ENCODE measurements around the gene ARHGAP24.
A peak's percentile ranks its signal among the peaks of the same experiment; 100 is the strongest.

The ARHGAP24 gene

DNA sequence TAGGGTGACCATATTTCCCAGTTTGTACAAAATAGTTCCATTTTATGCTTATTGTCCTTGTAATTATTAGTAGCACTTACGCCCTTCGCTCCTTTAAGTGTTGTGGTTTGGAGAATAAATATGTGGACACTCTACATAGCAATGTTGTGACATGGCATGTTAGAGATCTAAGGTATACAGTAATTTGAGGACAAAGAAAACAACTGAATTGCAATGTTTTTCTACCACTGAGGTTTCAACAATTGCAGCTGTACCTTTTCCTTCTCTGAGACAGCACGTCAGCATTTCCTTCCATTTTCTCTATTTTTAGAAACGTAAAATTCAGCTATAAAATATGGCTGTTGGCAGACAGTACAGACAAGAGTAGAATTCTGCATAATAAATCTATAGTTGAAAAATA, 561.8 kb downstream of the ARHGAP24 start:
- DNase-seq: peak; percentile 36
- Histone ChIP-seq H3K4me3 (ENCODE audit: low read length) (no peak overlapping the region), H3K9me3 (replicated peaks; ENCODE audit: insufficient read depth, low read length) (no peaks in the 10 kb centered on the region), H2AFZ (ENCODE audit: low read length) (no peak overlapping the region), H3K27ac (ENCODE audit: low read length) (no peak overlapping the region), H3F3A (ENCODE audit: insufficient read depth, low read length) (no peaks in the 10 kb centered on the region), H3K4me1 (ENCODE audit: low read length) (0 out of 2 replicates have a peak, but pooled peaks cover 3% of the 10 kb centered on the region), H3K27me3 (replicated peaks; ENCODE audit: insufficient read depth, low read length) (no peaks in the 10 kb centered on the region), H3K36me3 (replicated peaks; ENCODE audit: insufficient read depth, low read length) (no peaks in the 10 kb centered on the region), H3K79me2 (ENCODE audit: low read length) (no peaks in the 10 kb centered on the region), H3K9me2 (replicated peaks; ENCODE audit: insufficient read depth, low read length) (no peaks in the 10 kb centered on the region), H3K4me2 (ENCODE audit: low read depth, low read length) (no peak overlapping the region), H4K20me1 (ENCODE audit: insufficient read depth, low read length) (no peaks in the 10 kb centered on the region), H3K9ac (ENCODE audit: low read length) (no peak overlapping the region)
- no peak for TF ChIP-seq EZH2phosphoT487 (IDR thresholded peaks at IDR 0.05; ENCODE audit: low read length)

- no peak overlapping the region for H2AFZ ChIP-seq (ENCODE audit: low read length)
- H3K4me3 ChIP-seq (ENCODE audit: low read length): no peak overlapping the region
- no peak for DNase-seq
- 0 out of 2 replicates have a peak, but pooled peaks cover 3% of the 10 kb centered on the region for H3K4me1 ChIP-seq (ENCODE audit: low read length)
- no peak overlapping the region for H3K27ac ChIP-seq (ENCODE audit: low read length)
- no peaks in the 10 kb centered on the region for H3K36me3 ChIP-seq (replicated peaks; ENCODE audit: insufficient read depth, low read length)
- H3K9me3 ChIP-seq (replicated peaks; ENCODE audit: insufficient read depth, low read length): no peaks in the 10 kb centered on the region
- no peak overlapping the region for H3K9ac ChIP-seq (ENCODE audit: low read length)
- no peaks in the 10 kb centered on the region for H4K20me1 ChIP-seq (ENCODE audit: insufficient read depth, low read length)
- no peaks in the 10 kb centered on the region for H3K9me2 ChIP-seq (replicated peaks; ENCODE audit: insufficient read depth, low read length)
- no peaks in the 10 kb centered on the region for H3F3A ChIP-seq (ENCODE audit: insufficient read depth, low read length)
- H3K27me3 ChIP-seq (replicated peaks; ENCODE audit: insufficient read depth, low read length): no peaks in the 10 kb centered on the region
- no peak overlapping the region for H3K4me2 ChIP-seq (ENCODE audit: low read depth, low read length)
- TF ChIP-seq, protein P1, sequence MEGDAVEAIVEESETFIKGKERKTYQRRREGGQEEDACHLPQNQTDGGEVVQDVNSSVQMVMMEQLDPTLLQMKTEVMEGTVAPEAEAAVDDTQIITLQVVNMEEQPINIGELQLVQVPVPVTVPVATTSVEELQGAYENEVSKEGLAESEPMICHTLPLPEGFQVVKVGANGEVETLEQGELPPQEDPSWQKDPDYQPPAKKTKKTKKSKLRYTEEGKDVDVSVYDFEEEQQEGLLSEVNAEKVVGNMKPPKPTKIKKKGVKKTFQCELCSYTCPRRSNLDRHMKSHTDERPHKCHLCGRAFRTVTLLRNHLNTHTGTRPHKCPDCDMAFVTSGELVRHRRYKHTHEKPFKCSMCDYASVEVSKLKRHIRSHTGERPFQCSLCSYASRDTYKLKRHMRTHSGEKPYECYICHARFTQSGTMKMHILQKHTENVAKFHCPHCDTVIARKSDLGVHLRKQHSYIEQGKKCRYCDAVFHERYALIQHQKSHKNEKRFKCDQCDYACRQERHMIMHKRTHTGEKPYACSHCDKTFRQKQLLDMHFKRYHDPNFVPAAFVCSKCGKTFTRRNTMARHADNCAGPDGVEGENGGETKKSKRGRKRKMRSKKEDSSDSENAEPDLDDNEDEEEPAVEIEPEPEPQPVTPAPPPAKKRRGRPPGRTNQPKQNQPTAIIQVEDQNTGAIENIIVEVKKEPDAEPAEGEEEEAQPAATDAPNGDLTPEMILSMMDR (IDR thresholded peaks at IDR 0.05; ENCODE audit: low read length): no peak
- no peaks in the 10 kb centered on the region for H3K79me2 ChIP-seq (ENCODE audit: low read length)
Measured at GRCh38 chr4:86038037-86038436, 563.1 kb downstream of the ARHGAP24 start.

DNA sequence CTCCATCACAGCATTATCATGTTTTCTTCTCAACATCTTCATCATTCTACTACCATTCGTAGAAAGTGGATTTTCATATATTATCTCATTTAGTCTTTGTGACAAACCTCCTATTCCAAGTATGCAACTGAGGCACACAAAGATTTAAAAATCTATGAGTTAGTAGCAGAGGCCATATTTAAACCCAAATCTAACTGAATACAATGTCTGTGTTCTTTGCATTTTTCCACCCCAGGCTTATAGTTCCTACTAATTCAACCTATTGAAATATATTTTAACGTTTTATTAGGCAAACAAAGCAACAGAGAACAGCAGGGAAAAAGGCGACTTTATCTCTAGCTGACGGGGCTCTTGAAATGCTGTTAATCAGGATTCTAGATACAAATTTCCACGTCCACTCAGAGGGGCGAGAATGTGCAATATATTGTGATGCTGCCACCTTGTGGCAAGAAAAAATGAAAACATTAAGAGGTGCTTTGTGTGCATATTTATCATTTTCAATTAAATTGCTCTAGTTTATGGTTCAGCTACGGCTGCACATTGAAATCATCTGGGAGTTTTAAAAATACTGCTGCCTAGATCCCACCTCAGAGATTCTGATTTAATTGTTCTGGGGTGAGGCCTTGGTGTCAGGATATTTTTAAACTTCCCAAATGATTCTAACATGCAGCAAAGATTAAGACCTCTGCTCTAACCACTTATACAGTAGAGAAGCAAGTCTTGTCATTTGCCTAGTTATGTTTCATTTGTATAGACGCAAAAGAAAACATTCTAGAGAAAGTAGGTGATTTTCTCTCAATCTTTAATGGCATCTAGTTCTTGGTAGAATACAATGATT, 569.0 kb downstream of the ARHGAP24 start:
- no peaks in the 10 kb centered on the region for H3K9me3 ChIP-seq (replicated peaks; ENCODE audit: insufficient read depth, low read length)
- H3K4me3 ChIP-seq (ENCODE audit: low read length): no peak overlapping the region
- no peak overlapping the region for H3K27ac ChIP-seq (ENCODE audit: low read length)
- H3K9me2 ChIP-seq (replicated peaks; ENCODE audit: insufficient read depth, low read length): no peaks in the 10 kb centered on the region
- no peak overlapping the region for H3K9ac ChIP-seq (ENCODE audit: low read length)
- H3K79me2 ChIP-seq (ENCODE audit: low read length): no peaks in the 10 kb centered on the region
- no peaks in the 10 kb centered on the region for H3K36me3 ChIP-seq (replicated peaks; ENCODE audit: insufficient read depth, low read length)
- H3F3A ChIP-seq (ENCODE audit: insufficient read depth, low read length): no peaks in the 10 kb centered on the region
- peak; percentile 58 for DNase-seq
- TF ChIP-seq, protein P1 (IDR thresholded peaks at IDR 0.05; ENCODE audit: low read length): peak; percentile 67
- no peak for TF ChIP-seq EZH2phosphoT487 (IDR thresholded peaks at IDR 0.05; ENCODE audit: low read length)
- H2AFZ ChIP-seq (ENCODE audit: low read length): no peak overlapping the region; the same call in 1 of the 2 replicates
- H3K27me3 ChIP-seq (replicated peaks; ENCODE audit: insufficient read depth, low read length): no peaks in the 10 kb centered on the region
- H3K4me2 ChIP-seq (ENCODE audit: low read depth, low read length): peak overlapping the region; percentile 22; the same call in 1 of the 2 replicates
- no peaks in the 10 kb centered on the region for H4K20me1 ChIP-seq (ENCODE audit: insufficient read depth, low read length)
- H3K4me1 ChIP-seq (ENCODE audit: low read length): no peaks in the 10 kb centered on the region

DNA sequence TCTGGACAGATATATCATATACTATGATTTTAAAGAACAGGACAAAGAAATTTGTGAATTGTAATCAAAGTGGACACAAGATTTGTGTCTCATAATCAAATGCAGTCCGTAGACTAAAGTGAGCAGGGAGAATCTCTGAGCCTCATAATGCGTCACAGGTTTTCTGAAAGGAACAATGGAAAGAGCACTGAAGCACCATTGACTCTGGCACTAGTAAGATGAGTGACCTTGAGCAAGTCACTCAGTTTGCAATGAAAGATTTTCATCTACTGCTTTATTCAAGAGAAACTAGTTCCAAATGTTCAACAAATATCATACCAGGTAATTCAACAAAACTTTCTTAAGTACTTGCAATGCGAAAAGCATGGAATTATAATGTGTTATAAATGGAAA, 569.6 kb downstream of the ARHGAP24 start:
- DNase-seq: no peak
- Histone ChIP-seq H3K27ac (ENCODE audit: low read length) (no peak overlapping the region), H3K36me3 (replicated peaks; ENCODE audit: insufficient read depth, low read length) (no peaks in the 10 kb centered on the region), H3K4me2 (ENCODE audit: low read depth, low read length) (no peak overlapping the region), H2AFZ (ENCODE audit: low read length) (no peak overlapping the region), H3K4me3 (ENCODE audit: low read length) (no peak overlapping the region), H3K27me3 (replicated peaks; ENCODE audit: insufficient read depth, low read length) (no peaks in the 10 kb centered on the region), H3K9me3 (replicated peaks; ENCODE audit: insufficient read depth, low read length) (no peaks in the 10 kb centered on the region), H3K9ac (ENCODE audit: low read length) (no peak overlapping the region), H3K4me1 (ENCODE audit: low read length) (no peaks in the 10 kb centered on the region), H3F3A (ENCODE audit: insufficient read depth, low read length) (no peaks in the 10 kb centered on the region), H4K20me1 (ENCODE audit: insufficient read depth, low read length) (no peaks in the 10 kb centered on the region), H3K79me2 (ENCODE audit: low read length) (no peaks in the 10 kb centered on the region), H3K9me2 (replicated peaks; ENCODE audit: insufficient read depth, low read length) (no peaks in the 10 kb centered on the region)
- no peak for TF ChIP-seq EZH2phosphoT487 (IDR thresholded peaks at IDR 0.05; ENCODE audit: low read length)
- TF ChIP-seq, protein P1 (IDR thresholded peaks at IDR 0.05; ENCODE audit: low read length): no peak
- no peak for TF ChIP-seq EZH2 (optimal IDR thresholded peaks at IDR 0.05; ENCODE audit: low read depth, low read length)

Measured in MM.1S (cell line).